Upper lobe of left lung (tissue), 6 donors: ENCODE measurements around the gene STEAP1B. TPM values are rescaled to one million over a fixed set of nuclear protein-coding genes. Genes with fewer than 3 reads are reported as not detected.
"Not testable (repeated sequence)": the region's sequence is repeated elsewhere in the genome, so short reads cannot be mapped to it uniquely, and the experiment has no call there.

Experiments used
- ATAC-seq, 2 donors: fragments of 200-7000 bp; cut with Tn5 transposase; one replicate each; pipeline ENCODE4 v1.9.1; 2022; ENCODE audit warnings: mild to moderate bottlenecking in 2 of 2, moderate library complexity in 2 of 2; ENCODE audit not compliant: low FRiP score in 2 of 2
- DNase-seq, 2 donors: peaks; one replicate each; pipeline ENCODE4 v3.0.0-alpha.2; 2019 to 2020
- H3K27ac ChIP-seq, 4 donors: fragments of 200-600 bp; sonication (generic); one replicate each; pipeline ENCODE4 v1.5.1; 2016 to 2019
- H3K27me3 ChIP-seq, 4 donors: fragments of 200-600 bp; sonication (generic); one replicate each; pipeline ENCODE4 v1.5.1; 2017 to 2019
- H3K36me3 ChIP-seq, 4 donors: fragments of 200-600 bp; sonication (generic); one replicate each; pipeline ENCODE4 v1.5.1; 2016 to 2019
- H3K4me1 ChIP-seq, 4 donors: fragments of 200-600 bp; sonication (generic); one replicate each; pipeline ENCODE4 v1.5.1; 2018 to 2019
- H3K4me3 ChIP-seq, 4 donors: fragments of 200-600 bp; sonication (generic); one replicate each; pipeline ENCODE4 v1.5.1; 2017 to 2019; ENCODE audit warnings: mild to moderate bottlenecking in 2 of 4, moderate library complexity in 1 of 4
- H3K9me3 ChIP-seq, 4 donors: fragments of 200-600 bp; sonication (generic); one replicate each; pipeline ENCODE4 v1.5.1; 2018 to 2019
- EP300 ChIP-seq, 4 donors: sonication (generic); formaldehyde crosslinking; IDR thresholded peaks; one replicate each; pipeline ENCODE4 v1.5.1; 2017; ENCODE audit warnings: antibody characterized with exemption in 4 of 4, control low read depth in 2 of 4
- POLR2A ChIP-seq, 4 donors: fragments of 450-650 bp; IDR thresholded peaks; one replicate each; pipeline ENCODE4 v1.5.1; 2016 to 2017; ENCODE audit warnings: antibody characterized with exemption in 4 of 4, mild to moderate bottlenecking in 2 of 4
- POLR2AphosphoS5 ChIP-seq, 2 donors: sonication (generic); formaldehyde crosslinking; IDR thresholded peaks; one replicate each; pipeline ENCODE4 v1.5.1; 2017; ENCODE audit warnings: antibody characterized with exemption in 2 of 2
- WGBS, 2 donors: methylation state at CpG; one replicate each; pipeline ENCODE4 v1.1.5; 2017 to 2018; 5-methylcytosine and 5-hydroxymethylcytosine counted together
- total RNA-seq, 6 donors: library from RNA; depleted of rRNA in 4 of 6; stranded (reverse); fragments of >200 nt in 4 of 6; gene quantifications; one replicate each; pipeline versions ENCODE4 v1.1.0 to v1.2.1, GENCODE V29; 2016 to 2021
- TF ChIP-seq, protein P1 (sequence below), 6 experiments: fragments of 450-650 bp in 4 of 6; fragments of 200-600 bp in 2 of 6; sonication (generic) in 2 of 6; IDR thresholded peaks; one replicate each; pipeline ENCODE4 v1.5.1; 2016 to 2019; ENCODE audit warnings: antibody characterized with exemption in 6 of 6
- donor health status: DM: no; HTN: no; CAD: no; lungs with moderate emphysema.
- donor health status: DM: no; HTN: yes; CAD: no; lungs with severe emphysema.

Gene STEAP1B
- total RNA-seq, 6 donors from 2014 or later, result 0.30 to 2.1 (median 0.92) TPM; not detected in 3

DNA sequence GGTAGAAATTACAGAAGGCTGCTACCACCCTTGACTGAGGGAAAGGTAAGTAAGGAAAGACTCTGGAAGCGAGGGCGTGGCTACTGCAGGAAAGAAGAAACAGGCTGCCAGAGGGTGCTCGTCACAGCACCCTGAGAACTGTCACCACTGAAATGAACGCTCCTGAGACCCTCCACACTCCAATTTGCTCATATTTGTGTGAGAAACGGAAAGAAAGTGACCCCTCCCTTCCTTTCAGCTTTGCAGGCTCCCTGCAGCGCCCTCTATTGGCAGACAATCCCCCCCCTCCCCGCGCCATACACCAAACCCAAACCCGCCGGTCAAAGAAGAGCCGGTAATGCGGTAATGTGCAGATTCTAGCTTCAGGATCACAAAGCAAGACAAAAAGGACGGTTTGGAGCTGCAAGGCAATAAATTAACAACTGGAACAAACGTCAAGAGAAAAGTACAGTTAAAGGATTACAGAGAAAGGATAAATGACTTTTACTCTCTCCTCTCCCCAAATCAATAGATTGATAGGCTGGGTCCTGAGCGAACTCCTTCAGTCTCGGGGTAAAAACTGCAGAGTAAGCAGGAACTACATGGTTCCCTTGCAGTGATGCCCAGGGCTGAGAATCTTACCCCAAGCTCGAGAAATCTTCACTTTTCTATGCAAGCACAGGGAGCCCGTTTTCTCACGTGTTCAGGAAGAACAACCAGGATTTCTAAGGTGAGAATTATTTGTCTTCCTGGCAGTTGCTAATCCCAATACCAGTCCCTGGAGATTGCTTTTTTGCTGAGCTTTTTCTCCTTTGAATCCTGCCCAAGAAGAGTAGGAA, 47.6 kb downstream of the STEAP1B start:
- H3K4me3 ChIP-seq, result peak overlapping the region in 2 of 4 donors; percentile 18 to 32
- ATAC-seq (peak in 1 of 2 donors; percentile 67), DNase-seq (peak in 1 of 2 donors; percentile 41)
- peaks cover 0 to 17% (median 7%) of the 10 kb centered on the region in 4 donors for H3K4me1 ChIP-seq
- no peaks in the 10 kb centered on the region for H3K36me3 ChIP-seq
- H3K27ac ChIP-seq, result no peak overlapping the region
- no peaks in the 10 kb centered on the region for H3K27me3 ChIP-seq
- TF ChIP-seq, protein P1, sequence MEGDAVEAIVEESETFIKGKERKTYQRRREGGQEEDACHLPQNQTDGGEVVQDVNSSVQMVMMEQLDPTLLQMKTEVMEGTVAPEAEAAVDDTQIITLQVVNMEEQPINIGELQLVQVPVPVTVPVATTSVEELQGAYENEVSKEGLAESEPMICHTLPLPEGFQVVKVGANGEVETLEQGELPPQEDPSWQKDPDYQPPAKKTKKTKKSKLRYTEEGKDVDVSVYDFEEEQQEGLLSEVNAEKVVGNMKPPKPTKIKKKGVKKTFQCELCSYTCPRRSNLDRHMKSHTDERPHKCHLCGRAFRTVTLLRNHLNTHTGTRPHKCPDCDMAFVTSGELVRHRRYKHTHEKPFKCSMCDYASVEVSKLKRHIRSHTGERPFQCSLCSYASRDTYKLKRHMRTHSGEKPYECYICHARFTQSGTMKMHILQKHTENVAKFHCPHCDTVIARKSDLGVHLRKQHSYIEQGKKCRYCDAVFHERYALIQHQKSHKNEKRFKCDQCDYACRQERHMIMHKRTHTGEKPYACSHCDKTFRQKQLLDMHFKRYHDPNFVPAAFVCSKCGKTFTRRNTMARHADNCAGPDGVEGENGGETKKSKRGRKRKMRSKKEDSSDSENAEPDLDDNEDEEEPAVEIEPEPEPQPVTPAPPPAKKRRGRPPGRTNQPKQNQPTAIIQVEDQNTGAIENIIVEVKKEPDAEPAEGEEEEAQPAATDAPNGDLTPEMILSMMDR (IDR thresholded peaks at IDR 0.05), result peak; percentile 42 to 61 (median 51)
- TF ChIP-seq POLR2AphosphoS5 (IDR thresholded peaks at IDR 0.05), result no peak
- 31 to 35% methylated on average over 19 of the region's 19 CpGs for WGBS, 2 donors
- no peaks in the 10 kb centered on the region for H3K9me3 ChIP-seq

DNA sequence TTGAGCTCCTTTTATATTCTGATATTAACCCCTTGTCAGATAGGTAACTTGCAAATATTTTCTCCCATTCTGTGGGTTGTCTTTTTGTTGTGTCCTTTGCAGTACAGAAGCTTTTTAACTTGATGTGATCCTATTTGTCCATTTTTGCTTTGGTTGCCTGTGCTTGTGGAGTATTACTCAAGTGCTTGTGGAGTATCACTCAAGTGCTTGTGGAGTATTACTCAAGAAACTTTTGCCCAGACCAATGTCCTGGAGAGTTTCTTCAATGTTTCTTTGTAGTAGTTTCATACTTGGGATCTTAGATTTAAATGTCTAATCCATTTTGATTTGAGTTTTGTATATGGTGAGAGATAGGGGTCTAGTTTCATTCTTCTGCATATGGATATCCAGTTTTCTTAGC, 50.0 kb downstream of the STEAP1B start:
- not testable (repeated sequence) for DNase-seq, H3K36me3 ChIP-seq, H3K9me3 ChIP-seq, H3K4me3 ChIP-seq, H3K27ac ChIP-seq, H3K27me3 ChIP-seq, ATAC-seq
- peaks cover 13 to 28% (median 20%) of the 10 kb centered on the region in 4 donors for H3K4me1 ChIP-seq

DNA sequence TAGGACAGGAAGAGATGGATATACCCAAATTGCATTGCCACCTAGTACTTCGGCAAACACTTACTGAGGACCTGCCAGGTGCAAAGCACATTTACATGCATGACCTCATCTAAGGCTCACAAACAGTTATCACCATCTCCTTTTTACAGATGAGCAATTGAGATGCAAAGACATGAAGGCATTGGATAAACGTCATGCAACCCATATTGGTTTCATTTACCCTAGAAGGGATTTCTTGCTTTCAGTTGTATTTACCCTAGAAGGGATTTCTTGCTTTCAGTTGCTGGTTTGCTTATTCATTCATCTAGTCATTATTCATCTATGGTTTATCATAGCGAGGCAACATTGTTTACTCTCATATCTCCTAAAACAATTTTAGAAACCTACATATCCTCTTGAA, 52.2 kb downstream of the STEAP1B start:
- no peaks in the 10 kb centered on the region for H3K9me3 ChIP-seq
- ATAC-seq (no peak), DNase-seq (no peak)
- H3K36me3 ChIP-seq, result no peaks in the 10 kb centered on the region
- TF ChIP-seq POLR2AphosphoS5 (IDR thresholded peaks at IDR 0.05) (no peak), EP300 (IDR thresholded peaks at IDR 0.05) (no peak), POLR2A (IDR thresholded peaks at IDR 0.05) (no peak)
- TF ChIP-seq, protein P1 (IDR thresholded peaks at IDR 0.05), result no peak
- no peaks in the 10 kb centered on the region for H3K27me3 ChIP-seq
- no peak overlapping the region for H3K4me3 ChIP-seq
- no peak overlapping the region for H3K27ac ChIP-seq
- peaks cover 31 to 48% (median 39%) of the 10 kb centered on the region in 4 donors for H3K4me1 ChIP-seq
- WGBS, 2 donors, result 65 to 72% methylated on average over 3 of the region's 3 CpGs

DNA sequence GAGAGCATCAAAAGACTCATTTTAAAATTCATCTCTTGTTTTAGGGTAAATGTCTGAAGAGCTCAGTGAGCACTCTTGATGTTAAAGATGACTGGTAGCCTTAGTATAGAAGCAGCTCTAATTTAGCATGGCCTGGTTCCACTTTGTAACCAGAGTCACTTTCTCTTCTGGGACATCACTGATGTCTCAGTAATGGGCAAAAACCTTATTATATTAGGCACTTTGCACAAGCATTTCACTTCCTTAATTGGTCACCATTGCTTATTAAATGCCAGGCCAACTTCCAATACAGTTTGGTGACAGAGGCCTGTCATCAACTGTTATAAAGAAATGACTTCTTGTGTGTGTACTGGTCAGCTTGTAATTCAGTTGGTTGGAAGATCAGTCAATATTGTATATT, 53.0 kb downstream of the STEAP1B start:
- ATAC-seq (no peak), DNase-seq (no peak)
- no peaks in the 10 kb centered on the region for H3K27me3 ChIP-seq
- TF ChIP-seq POLR2AphosphoS5 (IDR thresholded peaks at IDR 0.05), result no peak
- H3K4me1 ChIP-seq, result peaks cover 32 to 44% (median 42%) of the 10 kb centered on the region in 4 donors
- no peaks in the 10 kb centered on the region for H3K9me3 ChIP-seq
- H3K27ac ChIP-seq, result peak overlapping the region in 1 of 4 donors; percentile 84
- H3K36me3 ChIP-seq, result no peaks in the 10 kb centered on the region
- H3K4me3 ChIP-seq, result no peak overlapping the region

- Histone ChIP-seq H3K4me1 (peaks cover 32 to 47% (median 43%) of the 10 kb centered on the region in 4 donors), H3K27me3 (no peaks in the 10 kb centered on the region), H3K27ac (peak overlapping the region; percentile 66 to 84 (median 70)), H3K4me3 (no peak overlapping the region), H3K9me3 (no peaks in the 10 kb centered on the region), H3K36me3 (no peaks in the 10 kb centered on the region)
- WGBS, 2 donors, result 57 to 59% methylated on average over 3 of the region's 3 CpGs
- ATAC-seq (no peak), DNase-seq (no peak)
- no peak for TF ChIP-seq POLR2AphosphoS5 (IDR thresholded peaks at IDR 0.05)
- no peak for TF ChIP-seq POLR2A (IDR thresholded peaks at IDR 0.05)
- no peak for TF ChIP-seq EP300 (IDR thresholded peaks at IDR 0.05)
- TF ChIP-seq, protein P1 (IDR thresholded peaks at IDR 0.05), result no peak
These were observed 54.1 kb downstream of the STEAP1B start for GRCh38 chr7:22445853-22446252.
